IPS-18c (cell line): Measurements from ENCODE around the gene LBH.
"Not testable (repeated sequence)": the region's sequence is repeated elsewhere in the genome, so short reads cannot be mapped to it uniquely, and the experiment has no call there.

Experiments
- H3K4me3 ChIP-seq: 2 replicates; pipeline ENCODE4 v1.7.0; 2013; ENCODE audit warnings: low read depth, mild to moderate bottlenecking, low read length, moderate library complexity; ENCODE audit not compliant: insufficient read depth
- H3K9me3 ChIP-seq: one replicate; pipeline ENCODE4 v1.6.1; 2013; ENCODE audit warnings: mild to moderate bottlenecking, low read length, moderate library complexity; ENCODE audit not compliant: control insufficient read depth, insufficient read depth

Gene LBH

GRCh38 chr2:30262716-30263309 is 31.5 kb downstream of the LBH start:
- H3K9me3 ChIP-seq = no peaks in the 10 kb centered on the region

GRCh38 chr2:30264274-30264673 is 32.9 kb downstream of the LBH start:
- Histone ChIP-seq H3K9me3 (no peaks in the 10 kb centered on the region), H3K4me3 (no peak overlapping the region)

More at GRCh38 chr2:30262716-30263309, 31.5 kb downstream of the LBH start:
- H3K4me3 ChIP-seq = no peak overlapping the region

DNA sequence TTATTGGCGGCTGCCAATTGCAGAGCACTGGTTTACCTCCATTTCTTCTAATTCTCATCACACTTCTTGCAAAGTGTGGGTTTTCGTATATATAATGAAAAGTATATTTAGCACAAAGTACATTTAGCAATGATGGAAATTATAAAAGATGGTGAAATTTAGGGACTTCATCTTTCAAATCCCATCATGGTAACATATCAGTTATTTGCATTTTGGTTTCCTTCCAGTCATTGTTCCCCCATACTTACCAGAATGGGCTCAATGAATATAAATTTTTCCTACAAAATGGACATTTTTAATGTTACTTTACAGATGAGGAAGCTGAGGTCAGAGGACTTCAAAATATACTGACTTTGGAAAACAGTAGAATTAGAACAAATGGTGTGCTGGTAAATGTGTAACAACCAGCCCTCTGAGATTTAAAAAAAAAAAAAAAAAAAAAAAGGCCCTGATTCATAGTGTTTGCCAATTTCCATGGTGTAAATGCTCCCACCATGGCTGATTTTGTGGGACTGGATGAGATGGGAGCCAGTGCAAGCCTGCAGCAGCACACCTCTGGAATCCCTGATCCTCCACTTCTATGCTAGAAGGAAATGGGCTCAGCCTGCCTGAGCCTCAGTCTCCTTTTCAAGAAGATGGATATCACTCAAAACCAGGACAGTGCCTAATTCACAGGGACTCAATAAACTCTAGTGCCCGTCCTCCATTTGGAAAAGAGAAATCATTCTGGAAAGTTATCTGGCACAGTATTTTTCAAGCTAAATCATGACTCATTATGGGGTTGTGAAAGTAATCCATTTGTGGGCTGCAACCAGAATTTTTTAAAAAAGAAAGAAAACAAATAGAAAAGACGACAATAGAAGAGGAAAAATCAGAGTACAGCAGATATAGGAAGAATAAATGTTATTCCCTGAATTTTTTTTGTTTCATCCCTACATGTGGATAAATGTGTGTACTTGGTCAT is 34.0 kb downstream of the LBH start:
- H3K4me3 ChIP-seq = no peak overlapping the region
- H3K9me3 ChIP-seq = no peaks in the 10 kb centered on the region

GRCh38 chr2:30266051-30266621 is 34.8 kb downstream of the LBH start:
- no peak overlapping the region for H3K4me3 ChIP-seq
- H3K9me3 ChIP-seq = no peaks in the 10 kb centered on the region

DNA sequence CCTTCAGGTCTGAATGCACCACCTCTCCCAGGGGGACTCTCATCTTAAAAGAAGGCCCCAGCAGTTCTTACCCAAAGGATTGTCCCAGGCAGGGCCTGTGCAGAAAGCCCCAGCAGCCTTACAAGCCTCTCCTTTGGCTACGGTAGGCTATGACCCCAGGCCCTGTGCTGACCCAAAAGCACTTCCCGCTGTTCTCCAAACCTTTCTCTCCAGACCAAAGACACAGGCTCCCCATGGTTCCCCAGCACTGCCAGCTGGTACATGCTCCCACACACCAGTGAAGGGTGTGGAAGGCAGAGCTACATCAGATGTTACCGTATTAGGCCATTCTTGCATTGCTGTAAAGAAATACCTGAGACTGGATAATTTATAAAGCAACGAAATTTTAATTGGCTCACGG is 35.4 kb downstream of the LBH start:
- H3K4me3 ChIP-seq = no peak overlapping the region

GRCh38 chr2:30267161-30267975 is 36.0 kb downstream of the LBH start:
- H3K9me3 ChIP-seq = no peaks in the 10 kb centered on the region
- no peak overlapping the region for H3K4me3 ChIP-seq

More for the DNA sequence above, 35.4 kb downstream of the LBH start:
- H3K9me3 ChIP-seq = no peaks in the 10 kb centered on the region

- no peak overlapping the region for H3K4me3 ChIP-seq
- no peaks in the 10 kb centered on the region for H3K9me3 ChIP-seq
Observed at GRCh38 chr2:30268296-30268871, 37.0 kb downstream of the LBH start.

DNA sequence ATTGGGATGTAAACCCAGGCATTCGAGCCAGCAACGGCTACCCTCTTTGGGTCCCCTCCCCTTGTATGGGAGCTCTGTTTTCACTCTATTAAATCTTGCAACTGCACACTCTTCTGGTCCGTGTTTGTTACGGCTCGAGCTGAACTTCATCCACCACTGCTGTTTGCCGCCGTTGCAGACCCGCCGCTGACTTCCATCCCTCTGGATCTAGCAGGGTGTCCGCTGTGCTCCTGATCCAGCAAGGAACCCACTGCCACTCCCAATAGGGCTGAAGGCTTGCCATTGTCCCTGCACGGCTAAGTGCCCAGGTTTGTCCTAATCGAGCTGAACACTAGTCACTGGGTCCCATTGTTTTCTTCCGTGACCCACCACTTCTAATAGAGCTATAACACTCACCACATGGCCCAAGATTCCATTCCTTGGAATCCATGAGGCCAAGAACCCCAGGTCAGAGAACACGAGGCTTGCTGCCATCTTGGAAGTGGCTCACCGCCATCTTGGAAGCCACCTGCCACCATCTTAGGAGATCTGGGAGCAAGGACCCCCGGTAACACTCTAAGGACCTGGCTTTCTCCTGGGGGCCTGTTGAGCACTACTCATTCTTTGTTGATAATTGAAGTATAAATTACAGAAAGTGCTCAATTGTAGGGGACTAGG is 37.9 kb downstream of the LBH start:
- H3K4me3 ChIP-seq, H3K9me3 ChIP-seq: not testable (repeated sequence)

GRCh38 chr2:30269771-30270145 is 38.4 kb downstream of the LBH start:
- H3K4me3 ChIP-seq = no peak overlapping the region

DNA sequence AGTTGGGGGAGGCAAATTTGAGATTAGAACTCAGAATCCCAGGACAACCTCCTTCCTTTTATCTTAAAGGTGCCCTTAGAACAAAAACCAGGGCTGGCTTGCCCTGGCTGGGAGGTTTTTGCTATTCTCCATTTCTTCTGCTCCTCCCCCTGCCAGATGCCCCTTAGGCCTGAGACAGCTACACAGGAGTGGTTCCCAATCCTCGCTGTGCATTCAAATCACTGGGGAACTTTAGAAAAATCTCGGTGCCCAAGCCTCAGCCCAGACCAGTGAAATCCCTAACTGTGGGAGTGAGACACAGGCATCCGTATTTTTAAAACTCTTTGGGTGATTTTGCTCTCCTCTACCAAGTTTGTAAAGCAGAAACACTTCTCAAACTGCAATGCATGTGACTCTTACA is 38.8 kb downstream of the LBH start:
- Histone ChIP-seq H3K4me3 (no peak overlapping the region), H3K9me3 (no peaks in the 10 kb centered on the region)

More at GRCh38 chr2:30269771-30270145, 38.4 kb downstream of the LBH start:
- no peaks in the 10 kb centered on the region for H3K9me3 ChIP-seq

DNA sequence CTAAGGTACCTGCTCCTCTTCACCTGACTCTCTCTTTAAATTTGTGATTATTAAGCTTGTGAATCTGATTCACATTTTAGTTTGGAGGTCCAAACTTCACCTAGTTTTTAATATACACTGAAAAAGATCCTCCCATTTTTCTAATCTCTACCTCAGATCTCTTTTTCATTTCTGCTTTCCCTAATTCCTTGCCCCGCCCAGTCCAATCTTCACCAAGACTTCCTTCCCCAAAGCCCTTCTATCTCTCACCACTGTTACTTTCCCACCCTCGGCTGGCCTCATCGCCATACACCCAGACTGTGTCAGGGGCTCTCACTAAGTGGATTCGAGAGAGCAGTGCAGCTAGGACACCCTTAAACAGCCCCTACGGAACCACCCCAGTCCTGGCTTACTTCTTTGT is 40.0 kb downstream of the LBH start:
- no peak overlapping the region for H3K4me3 ChIP-seq
- no peaks in the 10 kb centered on the region for H3K9me3 ChIP-seq

DNA sequence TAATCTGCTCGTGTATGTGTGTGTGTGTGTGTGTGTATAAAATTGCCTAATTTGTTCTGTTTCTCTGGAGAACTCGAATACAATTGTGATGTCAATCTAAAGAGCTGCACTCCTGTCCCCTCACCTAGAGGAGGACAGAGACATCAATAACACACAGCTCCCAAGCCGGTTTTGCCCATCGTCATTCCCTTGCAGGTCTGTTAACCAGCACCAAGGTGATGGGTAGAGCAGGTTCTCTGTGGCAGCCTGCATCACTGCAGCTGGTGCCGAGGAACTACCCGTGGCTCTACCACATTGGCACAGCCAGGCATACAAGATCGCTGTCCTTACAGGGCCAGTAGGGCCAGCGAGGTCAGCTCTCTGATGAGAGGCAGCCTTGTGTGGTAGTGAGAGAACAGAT is 41.0 kb downstream of the LBH start:
- Histone ChIP-seq H3K4me3 (no peak overlapping the region), H3K9me3 (no peaks in the 10 kb centered on the region)

- H3K4me3 ChIP-seq = no peak overlapping the region
- H3K9me3 ChIP-seq = no peaks in the 10 kb centered on the region
Observed at GRCh38 chr2:30272761-30273573, 41.6 kb downstream of the LBH start.

DNA sequence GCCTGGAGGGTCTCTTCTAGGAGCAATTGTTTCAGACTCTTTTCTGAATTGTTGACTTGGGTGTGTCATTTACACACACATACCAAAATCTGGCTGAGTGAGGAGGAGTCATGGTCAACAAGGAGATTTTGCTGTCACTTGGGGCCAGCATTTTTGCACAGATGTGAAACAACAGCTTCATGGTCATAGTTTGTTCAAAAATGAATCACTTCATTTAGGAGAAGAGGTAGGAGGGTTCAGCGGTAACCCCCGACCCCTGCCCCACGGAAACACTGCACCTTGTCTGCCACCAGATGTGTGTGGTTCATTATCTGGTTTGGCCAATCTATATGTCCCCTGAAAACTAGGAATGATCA is 42.2 kb downstream of the LBH start:
- no peaks in the 10 kb centered on the region for H3K9me3 ChIP-seq
- no peak overlapping the region for H3K4me3 ChIP-seq

DNA sequence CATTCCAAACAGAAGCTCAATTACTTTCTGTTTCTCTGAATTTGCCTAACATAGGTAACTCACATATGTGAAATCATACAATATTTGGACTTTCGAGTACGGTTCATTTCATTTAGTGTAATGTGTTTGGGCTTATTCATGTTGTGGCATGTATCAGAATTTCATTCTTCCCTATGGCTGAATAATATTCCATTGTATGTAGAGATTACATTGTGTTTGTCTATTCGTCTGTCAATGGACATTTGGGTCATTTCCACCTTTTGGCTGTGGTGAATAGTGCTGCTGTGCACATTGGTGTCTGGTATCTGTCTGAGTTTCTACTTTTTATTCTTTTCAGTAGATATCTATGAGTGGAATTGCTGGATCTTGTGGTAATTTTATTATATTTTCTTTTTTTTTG is 43.9 kb downstream of the LBH start:
- no peaks in the 10 kb centered on the region for H3K9me3 ChIP-seq
- H3K4me3 ChIP-seq = no peak overlapping the region

GRCh38 chr2:30276455-30276911 is 45.1 kb downstream of the LBH start:
- H3K9me3 ChIP-seq = no peaks in the 10 kb centered on the region
- no peak overlapping the region for H3K4me3 ChIP-seq
